HG03354 (cell line): ENCODE results near the gene PTGDR.

Experiments
- ATAC-seq: cut with Tn5 transposase; IDR thresholded peaks from one replicate; pipeline ENCODE4 v1.9.1; 2021; ENCODE audit warnings: mild to moderate bottlenecking; ENCODE audit not compliant: unreplicated experiment, poor library complexity, severe bottlenecking

The PTGDR gene

GRCh38 chr14:52262600-52262999 lies 4.9 kb upstream of the PTGDR start:
- no peak for ATAC-seq

GRCh38 chr14:52263190-52263589 lies 4.3 kb upstream of the PTGDR start:
- ATAC-seq, result no peak

GRCh38 chr14:52265253-52265652 lies 2.2 kb upstream of the PTGDR start:
- ATAC-seq, result no peak

GRCh38 chr14:52266179-52266578 lies 1.3 kb upstream of the PTGDR start:
- ATAC-seq, result no peak

GRCh38 chr14:52266782-52267181 lies 716 bp upstream of the PTGDR start:
- no peak for ATAC-seq

- no peak for ATAC-seq
Measured at GRCh38 chr14:52268279-52269061, 972 bp downstream of the PTGDR start.

- no peak for ATAC-seq
Measured at GRCh38 chr14:52269100-52269499, 1.6 kb downstream of the PTGDR start.

- no peak for ATAC-seq
Measured at GRCh38 chr14:52269982-52270381, 2.5 kb downstream of the PTGDR start.

- no peak for ATAC-seq
Measured at GRCh38 chr14:52271538-52271937, 4.0 kb downstream of the PTGDR start.

GRCh38 chr14:52272375-52272774 lies 4.9 kb downstream of the PTGDR start:
- ATAC-seq, result no peak

GRCh38 chr14:52275372-52275771 lies 7.9 kb downstream of the PTGDR start:
- no peak for ATAC-seq

GRCh38 chr14:52277552-52277951 lies 10.1 kb downstream of the PTGDR start:
- ATAC-seq, result no peak

- no peak for ATAC-seq
Measured at GRCh38 chr14:52279408-52279807, 11.9 kb downstream of the PTGDR start.

GRCh38 chr14:52283099-52283498 lies 15.6 kb downstream of the PTGDR start:
- no peak for ATAC-seq

GRCh38 chr14:52286661-52287649 lies 19.5 kb downstream of the PTGDR start:
- no peak for ATAC-seq

GRCh38 chr14:52296378-52296777 lies 28.9 kb downstream of the PTGDR start:
- no peak for ATAC-seq

- ATAC-seq, result no peak
Measured at GRCh38 chr14:52298795-52299194, 31.3 kb downstream of the PTGDR start.

GRCh38 chr14:52299692-52300278 lies 32.3 kb downstream of the PTGDR start:
- no peak for ATAC-seq

- ATAC-seq, result no peak
Measured at GRCh38 chr14:52303236-52303635, 35.7 kb downstream of the PTGDR start.

- ATAC-seq, result no peak
Measured at GRCh38 chr14:52304248-52304904, 36.9 kb downstream of the PTGDR start.
